Measurements from ENCODE around the gene C1orf21.
A peak's percentile ranks its signal among the peaks of the same experiment; 100 is the strongest.

Gene C1orf21

DNA sequence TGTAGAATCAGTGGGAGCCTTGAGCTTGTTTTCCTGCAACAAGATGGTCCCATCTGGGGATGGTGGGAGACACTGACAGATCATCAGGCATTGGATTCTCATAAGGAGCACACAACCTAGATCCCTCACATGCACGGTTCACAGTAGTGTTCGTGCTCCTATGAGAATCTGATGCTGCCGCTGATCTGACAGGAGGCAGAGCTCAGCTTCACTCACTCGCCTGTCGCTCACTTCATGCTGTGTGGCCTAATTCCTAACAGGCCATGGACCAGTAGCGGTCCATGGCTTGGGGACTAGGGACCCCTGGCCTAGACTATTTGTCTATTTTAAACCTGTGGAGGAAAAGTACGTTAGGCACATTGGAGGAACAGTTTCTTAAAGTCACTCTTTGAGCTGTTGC is 227.8 kb downstream of the C1orf21 start:
- no peak overlapping the region for H3K4me3 ChIP-seq (ENCODE audit: low read depth, low read length)
- TF ChIP-seq, protein P1, sequence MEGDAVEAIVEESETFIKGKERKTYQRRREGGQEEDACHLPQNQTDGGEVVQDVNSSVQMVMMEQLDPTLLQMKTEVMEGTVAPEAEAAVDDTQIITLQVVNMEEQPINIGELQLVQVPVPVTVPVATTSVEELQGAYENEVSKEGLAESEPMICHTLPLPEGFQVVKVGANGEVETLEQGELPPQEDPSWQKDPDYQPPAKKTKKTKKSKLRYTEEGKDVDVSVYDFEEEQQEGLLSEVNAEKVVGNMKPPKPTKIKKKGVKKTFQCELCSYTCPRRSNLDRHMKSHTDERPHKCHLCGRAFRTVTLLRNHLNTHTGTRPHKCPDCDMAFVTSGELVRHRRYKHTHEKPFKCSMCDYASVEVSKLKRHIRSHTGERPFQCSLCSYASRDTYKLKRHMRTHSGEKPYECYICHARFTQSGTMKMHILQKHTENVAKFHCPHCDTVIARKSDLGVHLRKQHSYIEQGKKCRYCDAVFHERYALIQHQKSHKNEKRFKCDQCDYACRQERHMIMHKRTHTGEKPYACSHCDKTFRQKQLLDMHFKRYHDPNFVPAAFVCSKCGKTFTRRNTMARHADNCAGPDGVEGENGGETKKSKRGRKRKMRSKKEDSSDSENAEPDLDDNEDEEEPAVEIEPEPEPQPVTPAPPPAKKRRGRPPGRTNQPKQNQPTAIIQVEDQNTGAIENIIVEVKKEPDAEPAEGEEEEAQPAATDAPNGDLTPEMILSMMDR (IDR thresholded peaks at IDR 0.05; ENCODE audit: low read depth, low read length): no peak
- DNase-seq (ENCODE audit: low read depth, low spot score): no peak
- in situ Hi-C loops (cut with HindIII; ENCODE audit: low sequenced_read_pairs): no loop called here

DNA sequence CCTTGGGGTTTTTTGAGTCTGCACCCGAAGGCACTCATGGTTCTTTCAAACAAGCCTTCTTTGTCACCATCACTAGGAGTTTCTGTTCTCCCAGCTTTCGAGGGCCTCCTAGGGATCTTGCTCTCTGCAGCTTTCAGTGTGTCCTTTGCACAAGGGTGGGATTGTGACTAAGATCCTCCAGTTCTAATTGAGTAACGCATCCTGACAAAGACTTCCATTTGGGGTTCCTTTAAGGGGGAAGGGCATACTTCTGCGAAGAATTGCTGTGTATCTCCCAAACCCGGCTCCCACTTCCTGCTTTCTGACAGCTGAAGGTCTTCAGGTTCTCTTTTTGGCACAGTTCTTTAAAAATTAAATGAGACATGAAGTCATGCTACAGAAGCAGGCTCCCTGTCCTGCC is 228.5 kb downstream of the C1orf21 start:
- no peak for DNase-seq (ENCODE audit: low read depth, low spot score)
- H3K4me3 ChIP-seq (ENCODE audit: low read depth, low read length): no peak overlapping the region
- TF ChIP-seq, protein P1 (IDR thresholded peaks at IDR 0.05; ENCODE audit: low read depth, low read length): no peak
- in situ Hi-C loops (cut with HindIII; ENCODE audit: low sequenced_read_pairs): no loop called here

DNA sequence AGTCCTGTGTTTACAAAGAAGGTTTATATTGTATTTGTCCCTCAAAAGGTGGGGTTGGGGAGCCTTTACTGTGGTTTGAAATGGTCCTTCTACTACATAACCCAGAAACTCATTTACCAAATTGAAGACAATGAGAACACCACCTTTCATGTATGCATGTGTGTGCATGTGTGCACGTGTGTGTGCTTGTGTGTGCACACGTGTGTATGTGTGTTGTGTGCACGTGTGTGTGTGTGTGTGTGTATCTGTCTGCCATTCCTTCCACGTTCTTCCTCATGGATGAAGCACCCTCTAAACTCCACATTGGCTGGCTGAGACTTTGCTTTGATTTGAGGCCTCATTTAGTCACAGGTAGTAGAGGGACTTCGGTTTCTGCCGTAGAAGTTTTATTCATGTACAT is 229.7 kb downstream of the C1orf21 start:
- in situ Hi-C loops (cut with HindIII; ENCODE audit: low sequenced_read_pairs): no loop called here
- TF ChIP-seq, protein P1 (IDR thresholded peaks at IDR 0.05; ENCODE audit: low read depth, low read length): no peak
- H3K4me3 ChIP-seq (ENCODE audit: low read depth, low read length): no peak overlapping the region
- no peak for DNase-seq (ENCODE audit: low read depth, low spot score)

DNA sequence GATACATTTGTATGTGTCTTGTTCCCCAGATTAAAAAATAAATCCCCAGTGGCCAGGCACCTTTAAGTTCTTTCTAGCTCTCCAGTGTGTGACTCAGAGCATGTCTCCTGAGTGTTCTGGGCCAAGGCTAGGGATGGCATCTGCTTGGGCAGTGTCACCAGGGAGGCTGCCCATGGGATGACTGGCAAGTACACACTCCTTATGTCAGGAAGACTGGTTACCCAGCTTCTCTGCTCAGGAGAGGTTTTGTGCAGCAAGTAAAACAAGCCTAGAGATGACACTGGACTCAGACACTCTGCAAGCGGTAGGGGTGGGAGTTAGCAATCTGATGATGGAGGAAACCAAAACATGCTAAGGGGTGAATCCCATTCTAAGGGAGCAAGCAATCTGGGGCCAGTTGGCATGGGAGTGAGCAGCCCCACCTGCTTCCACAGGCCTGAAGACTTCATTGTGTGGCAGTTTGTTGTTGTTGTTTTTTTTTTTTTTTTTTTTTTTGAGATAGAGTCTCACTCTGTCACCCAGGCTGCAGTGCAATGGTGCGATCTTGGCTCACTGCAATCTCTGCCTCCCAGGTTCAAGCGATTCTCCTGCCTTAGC is 230.7 kb downstream of the C1orf21 start:
- in situ Hi-C loops (cut with HindIII; ENCODE audit: low sequenced_read_pairs): no loop called here
- TF ChIP-seq, protein P1 (IDR thresholded peaks at IDR 0.05; ENCODE audit: low read depth, low read length): no peak
- DNase-seq (ENCODE audit: low read depth, low spot score): no peak
- H3K4me3 ChIP-seq (ENCODE audit: low read depth, low read length): no peak overlapping the region

DNA sequence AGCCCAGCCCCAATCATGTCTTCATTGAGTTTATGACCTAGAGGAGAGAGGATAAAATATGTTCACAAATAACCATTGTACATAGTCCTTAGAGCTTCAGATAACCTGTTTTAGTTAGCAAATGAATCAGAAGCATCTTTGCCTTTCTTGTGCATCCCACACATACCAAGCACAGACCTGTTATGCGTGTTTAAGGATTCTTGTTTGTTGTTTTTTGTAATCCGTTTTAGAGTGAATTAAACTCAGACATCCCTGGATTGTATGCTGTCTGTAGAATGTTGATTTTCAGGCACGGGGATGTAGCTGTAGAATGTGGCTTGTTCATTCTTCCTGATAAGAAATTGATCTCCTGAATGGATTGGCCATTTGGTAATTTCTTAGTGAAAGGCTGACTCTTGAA is 232.0 kb downstream of the C1orf21 start:
- DNase-seq (ENCODE audit: low read depth, low spot score): no peak
- no peak overlapping the region for H3K4me3 ChIP-seq (ENCODE audit: low read depth, low read length)
- in situ Hi-C loops (cut with HindIII; ENCODE audit: low sequenced_read_pairs): no loop called here
- TF ChIP-seq, protein P1 (IDR thresholded peaks at IDR 0.05; ENCODE audit: low read depth, low read length): no peak

DNA sequence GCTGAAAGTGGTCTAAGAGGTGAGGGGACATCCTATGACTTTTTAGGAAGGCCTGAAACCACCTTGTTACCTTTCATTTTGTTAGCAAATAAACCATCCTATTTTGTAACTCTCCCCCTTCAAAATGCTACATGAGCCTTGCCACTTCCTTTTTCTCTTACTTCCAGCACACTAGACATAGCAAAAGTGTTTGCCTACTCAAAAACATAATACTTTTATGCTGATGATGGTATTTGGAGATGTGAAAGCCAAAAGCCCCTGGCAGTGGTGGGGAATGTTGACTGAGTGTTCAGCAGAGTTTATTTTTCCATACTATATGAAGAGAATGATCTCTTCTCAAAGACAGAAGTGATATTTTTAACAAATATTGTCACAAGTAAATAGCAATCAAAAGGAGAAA is 233.6 kb downstream of the C1orf21 start:
- TF ChIP-seq, protein P1 (IDR thresholded peaks at IDR 0.05; ENCODE audit: low read depth, low read length): no peak
- DNase-seq (ENCODE audit: low read depth, low spot score): no peak
- no peak overlapping the region for H3K4me3 ChIP-seq (ENCODE audit: low read depth, low read length)
- in situ Hi-C loops (cut with HindIII; ENCODE audit: low sequenced_read_pairs): no loop called here

DNA sequence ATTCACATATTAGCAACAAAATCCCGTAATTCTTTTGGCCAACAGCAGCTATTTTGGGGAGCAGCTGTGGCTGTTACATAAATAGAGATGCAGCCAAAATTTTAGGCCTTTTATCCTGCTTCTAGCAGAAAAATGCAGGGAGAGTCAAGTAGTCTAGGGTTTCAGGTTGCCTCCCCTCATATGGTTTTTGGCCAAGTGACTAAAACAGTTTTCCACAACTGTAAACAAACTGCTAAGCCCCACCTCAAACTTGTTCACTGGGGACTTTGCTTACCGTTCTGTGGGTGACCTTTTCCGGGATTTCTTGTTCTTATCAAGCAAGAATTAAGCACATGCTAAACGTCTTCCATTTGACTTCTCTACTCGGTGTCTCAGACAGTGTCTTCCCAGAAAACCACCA is 234.4 kb downstream of the C1orf21 start:
- in situ Hi-C loops (cut with HindIII; ENCODE audit: low sequenced_read_pairs): no loop called here
- peak; percentile 22 for DNase-seq (ENCODE audit: low read depth, low spot score)
- TF ChIP-seq, protein P1 (IDR thresholded peaks at IDR 0.05; ENCODE audit: low read depth, low read length): no peak

More for the DNA sequence above, 234.4 kb downstream of the C1orf21 start:
- no peak overlapping the region for H3K4me3 ChIP-seq (ENCODE audit: low read depth, low read length)

Data from astrocyte of the spinal cord (primary cell).